Measurements from ENCODE around the gene TACR2.
"Not testable (repeated sequence)": the region's sequence is repeated elsewhere in the genome, so short reads cannot be mapped to it uniquely, and the experiment has no call there.

The TACR2 gene

GRCh38 chr10:69458430-69459100, 41.8 kb upstream of the TACR2 start:
- no peak overlapping the region for H3K4me3 ChIP-seq (ENCODE audit: low read length)
- no peak overlapping the region for H3K9ac ChIP-seq (ENCODE audit: low read depth, low read length)
- no peak overlapping the region for H3K4me2 ChIP-seq (ENCODE audit: low read length)
- H3K36me3 ChIP-seq (ENCODE audit: insufficient read depth, low read length), result no peaks in the 10 kb centered on the region
- H3K4me1 ChIP-seq (ENCODE audit: control insufficient read depth, insufficient read depth, low read length), result peaks cover 16% of the 10 kb centered on the region
- no peaks in the 10 kb centered on the region for H3K9me3 ChIP-seq (replicated peaks; ENCODE audit: low read length)
- H3K27me3 ChIP-seq (ENCODE audit: control insufficient read depth, insufficient read depth, low read length), result no peaks in the 10 kb centered on the region

DNA sequence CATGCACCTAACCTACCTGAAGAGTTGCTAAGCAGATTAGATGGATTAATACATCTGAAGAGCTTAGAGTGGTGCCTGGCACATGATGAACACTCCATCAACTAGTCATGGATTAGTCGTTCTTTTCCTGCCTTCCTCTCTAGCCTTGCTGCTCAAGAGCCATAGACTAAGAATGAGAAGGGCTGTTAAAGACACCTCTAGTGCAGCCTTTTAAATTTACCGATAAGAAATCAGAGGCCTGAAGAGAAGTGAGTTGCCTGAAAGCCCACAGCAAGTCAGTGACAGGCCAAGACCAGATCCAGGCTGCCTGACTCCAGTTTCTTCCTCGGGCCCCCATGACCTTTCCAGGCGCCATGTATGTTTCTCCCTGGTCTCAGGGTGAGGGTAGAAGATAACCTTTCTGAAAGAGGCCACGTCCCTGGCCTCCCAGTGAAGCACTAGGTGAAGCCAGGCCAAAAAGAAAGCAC, 41.1 kb upstream of the TACR2 start:
- H3K36me3 ChIP-seq (ENCODE audit: insufficient read depth, low read length), result no peaks in the 10 kb centered on the region
- H3K4me3 ChIP-seq (ENCODE audit: low read length), result no peak overlapping the region
- no peaks in the 10 kb centered on the region for H3K9me3 ChIP-seq (replicated peaks; ENCODE audit: low read length)
- no peak overlapping the region for H3K4me2 ChIP-seq (ENCODE audit: low read length)
- H3K4me1 ChIP-seq (ENCODE audit: control insufficient read depth, insufficient read depth, low read length), result peaks cover 16% of the 10 kb centered on the region
- no peak overlapping the region for H3K9ac ChIP-seq (ENCODE audit: low read depth, low read length)
- H3K27me3 ChIP-seq (ENCODE audit: control insufficient read depth, insufficient read depth, low read length), result no peaks in the 10 kb centered on the region

- Histone ChIP-seq H3K9me3 (replicated peaks; ENCODE audit: low read length) (no peaks in the 10 kb centered on the region), H3K27me3 (ENCODE audit: control insufficient read depth, insufficient read depth, low read length) (no peaks in the 10 kb centered on the region), H3K9ac (ENCODE audit: low read depth, low read length) (no peak overlapping the region), H3K4me3 (ENCODE audit: low read length) (no peak overlapping the region), H3K4me2 (ENCODE audit: low read length) (no peak overlapping the region), H3K36me3 (ENCODE audit: insufficient read depth, low read length) (no peaks in the 10 kb centered on the region), H3K4me1 (ENCODE audit: control insufficient read depth, insufficient read depth, low read length) (peaks cover 16% of the 10 kb centered on the region)
These were observed 40.4 kb upstream of the TACR2 start for GRCh38 chr10:69456880-69457693.

- peaks cover 21% of the 10 kb centered on the region for H3K4me1 ChIP-seq (ENCODE audit: control insufficient read depth, insufficient read depth, low read length)
- H3K36me3 ChIP-seq (ENCODE audit: insufficient read depth, low read length), result no peaks in the 10 kb centered on the region
- H3K9me3 ChIP-seq (replicated peaks; ENCODE audit: low read length), result no peaks in the 10 kb centered on the region
- H3K9ac ChIP-seq (ENCODE audit: low read depth, low read length), result no peak overlapping the region
- H3K4me2 ChIP-seq (ENCODE audit: low read length), result no peak overlapping the region
- H3K27me3 ChIP-seq (ENCODE audit: control insufficient read depth, insufficient read depth, low read length), result peaks cover 5% of the 10 kb centered on the region
- no peak overlapping the region for H3K4me3 ChIP-seq (ENCODE audit: low read length)
These were observed 38.5 kb upstream of the TACR2 start for GRCh38 chr10:69455006-69455763.

DNA sequence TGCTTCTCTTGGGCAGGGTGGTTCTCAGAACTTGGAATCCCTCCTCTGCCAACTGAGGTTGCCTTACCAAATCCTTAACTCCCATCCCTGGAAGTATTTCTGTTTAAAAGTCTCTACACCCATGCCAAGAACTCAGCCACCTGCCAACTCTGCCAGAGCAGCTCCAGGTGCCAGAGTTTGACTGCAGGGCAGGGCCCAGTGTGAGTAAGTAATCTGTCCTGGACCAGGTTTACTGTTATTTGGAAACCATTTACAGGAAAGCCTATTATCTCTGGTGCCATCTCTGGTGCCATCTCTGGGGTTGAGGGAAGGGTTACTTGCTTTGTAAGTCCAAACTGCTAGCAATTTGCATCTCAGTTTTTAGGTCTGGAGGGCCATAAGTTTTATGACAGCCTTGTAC, 37.1 kb upstream of the TACR2 start:
- Histone ChIP-seq H3K9ac (ENCODE audit: low read depth, low read length) (no peak overlapping the region), H3K4me2 (ENCODE audit: low read length) (no peak overlapping the region), H3K27me3 (ENCODE audit: control insufficient read depth, insufficient read depth, low read length) (peaks cover 5% of the 10 kb centered on the region)

DNA sequence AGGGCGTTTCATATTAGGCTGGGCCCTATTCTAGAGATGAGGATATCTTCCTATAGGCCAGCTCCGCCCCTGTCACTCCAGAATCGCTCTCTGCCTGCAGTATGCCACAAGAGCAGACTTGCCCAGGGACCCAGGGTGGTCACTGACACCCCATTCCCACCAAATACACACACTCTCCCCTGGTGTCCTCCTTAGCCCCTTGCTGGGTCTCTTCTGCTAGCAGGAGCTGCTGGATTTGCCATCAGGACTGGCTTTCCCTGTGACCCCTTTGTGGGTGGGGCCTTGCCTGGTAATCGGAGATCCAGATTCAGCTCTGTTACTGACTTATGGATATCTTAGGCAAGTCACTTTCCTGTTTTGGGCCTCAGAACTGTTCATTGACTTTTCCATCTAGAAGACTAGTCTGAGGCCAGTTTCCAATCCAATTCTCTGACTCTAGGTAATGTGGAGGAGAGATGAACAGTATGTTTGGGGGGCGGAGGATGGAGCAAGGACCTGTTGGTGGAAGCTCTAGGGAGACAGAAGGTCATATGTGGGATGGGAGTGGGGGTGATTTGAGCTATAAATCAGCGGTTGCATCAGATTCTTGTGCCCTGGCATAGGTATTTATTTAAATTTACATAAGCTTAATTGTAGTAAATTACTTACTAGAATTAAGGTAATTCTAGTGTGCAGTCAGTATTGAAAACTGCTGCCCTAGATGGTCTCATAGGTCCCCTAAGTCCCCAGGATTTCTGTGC, 36.1 kb upstream of the TACR2 start:
- H3K9ac ChIP-seq (ENCODE audit: low read depth, low read length), result no peak overlapping the region

More for the DNA sequence above, 37.1 kb upstream of the TACR2 start:
- Histone ChIP-seq H3K4me3 (ENCODE audit: low read length) (no peak overlapping the region), H3K36me3 (ENCODE audit: insufficient read depth, low read length) (no peaks in the 10 kb centered on the region), H3K4me1 (ENCODE audit: control insufficient read depth, insufficient read depth, low read length) (peaks cover 30% of the 10 kb centered on the region), H3K9me3 (replicated peaks; ENCODE audit: low read length) (no peaks in the 10 kb centered on the region)

GRCh38 chr10:69451784-69452251, 35.1 kb upstream of the TACR2 start:
- H3K36me3 ChIP-seq (ENCODE audit: insufficient read depth, low read length), result no peaks in the 10 kb centered on the region
- H3K4me1 ChIP-seq (ENCODE audit: control insufficient read depth, insufficient read depth, low read length), result peaks cover 28% of the 10 kb centered on the region
- peak overlapping the region; percentile 37 for H3K9ac ChIP-seq (ENCODE audit: low read depth, low read length)
- peak overlapping the region; percentile 98 for H3K4me2 ChIP-seq (ENCODE audit: low read length)
- peaks cover 5% of the 10 kb centered on the region for H3K27me3 ChIP-seq (ENCODE audit: control insufficient read depth, insufficient read depth, low read length)
- peak overlapping the region; percentile 75 for H3K4me3 ChIP-seq (ENCODE audit: low read length)
- no peaks in the 10 kb centered on the region for H3K9me3 ChIP-seq (replicated peaks; ENCODE audit: low read length)

More for the DNA sequence above, 36.1 kb upstream of the TACR2 start:
- Histone ChIP-seq H3K27me3 (ENCODE audit: control insufficient read depth, insufficient read depth, low read length) (peaks cover 5% of the 10 kb centered on the region), H3K4me2 (ENCODE audit: low read length) (no peak overlapping the region), H3K36me3 (ENCODE audit: insufficient read depth, low read length) (no peaks in the 10 kb centered on the region), H3K4me3 (ENCODE audit: low read length) (no peak overlapping the region), H3K4me1 (ENCODE audit: control insufficient read depth, insufficient read depth, low read length) (peaks cover 23% of the 10 kb centered on the region), H3K9me3 (replicated peaks; ENCODE audit: low read length) (no peaks in the 10 kb centered on the region)

DNA sequence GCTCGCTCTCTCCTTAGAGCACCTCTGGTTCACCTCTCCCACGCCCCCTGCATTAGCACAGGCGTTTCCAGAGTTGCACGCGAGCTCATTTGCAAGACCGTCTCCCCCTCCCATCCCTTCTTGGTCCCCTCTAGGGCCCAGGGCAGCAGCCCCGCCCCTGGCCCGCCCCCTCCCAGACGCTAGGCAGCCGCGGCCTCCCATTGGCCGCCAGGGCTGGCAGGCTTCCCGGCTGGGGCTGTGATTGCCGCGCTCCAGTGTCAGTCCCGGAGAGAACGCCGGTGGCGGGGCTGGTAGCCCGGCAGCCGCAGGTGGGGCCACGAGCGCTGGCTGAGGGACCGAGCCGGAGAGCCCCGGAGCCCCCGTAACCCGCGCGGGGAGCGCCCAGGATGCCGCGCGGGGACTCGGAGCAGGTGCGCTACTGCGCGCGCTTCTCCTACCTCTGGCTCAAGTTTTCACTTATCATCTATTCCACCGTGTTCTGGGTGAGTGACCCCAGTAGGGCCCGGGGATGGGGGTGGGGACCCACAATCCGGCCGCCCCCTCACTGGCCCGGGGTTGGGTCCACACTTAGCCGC, 34.6 kb upstream of the TACR2 start, which contains the start of gene TSPAN15:
TSS of gene TSPAN15 (plus strand) at position 257 of the 575 bp plus-strand sequence. CDS start at position 387, 130 bp downstream.
- H3K4me1 ChIP-seq (ENCODE audit: control insufficient read depth, insufficient read depth, low read length), result peaks cover 28% of the 10 kb centered on the region
- H3K27me3 ChIP-seq (ENCODE audit: control insufficient read depth, insufficient read depth, low read length), result peaks cover 5% of the 10 kb centered on the region
- peak within 1 kb of the TSS; percentile 75 for H3K4me3 ChIP-seq (ENCODE audit: low read length)
- peak within 1 kb of the TSS; percentile 98 for H3K4me2 ChIP-seq (ENCODE audit: low read length)
- no peaks in the 10 kb centered on the region for H3K9me3 ChIP-seq (replicated peaks; ENCODE audit: low read length)
- peak within 1 kb of the TSS; percentile 37 for H3K9ac ChIP-seq (ENCODE audit: low read depth, low read length)
- no peaks in the 10 kb centered on the region for H3K36me3 ChIP-seq (ENCODE audit: insufficient read depth, low read length)

DNA sequence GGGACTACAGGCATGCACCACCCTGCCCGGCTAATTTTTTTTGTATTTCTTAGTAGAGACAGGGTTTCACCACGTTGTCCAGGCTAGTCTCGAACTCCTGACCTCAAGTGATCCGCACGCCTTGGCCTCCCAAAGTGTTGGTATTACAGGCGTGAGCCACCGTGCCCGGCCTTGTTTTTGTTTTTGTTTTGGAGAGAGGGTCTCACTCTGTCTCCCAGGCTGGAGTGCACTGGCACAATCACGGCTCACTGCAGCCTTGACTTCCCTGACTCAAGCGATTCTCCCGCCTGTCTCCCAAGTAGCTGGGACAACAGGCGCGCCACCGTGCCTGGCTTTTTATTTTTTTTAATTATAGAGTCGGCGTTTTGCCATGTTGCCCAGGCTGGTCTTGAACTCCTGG, 33.7 kb upstream of the TACR2 start:
- H3K4me3 ChIP-seq (ENCODE audit: low read length); H3K9ac ChIP-seq (ENCODE audit: low read depth, low read length); H3K27me3 ChIP-seq (ENCODE audit: control insufficient read depth, insufficient read depth, low read length); H3K9me3 ChIP-seq (replicated peaks; ENCODE audit: low read length); H3K4me2 ChIP-seq (ENCODE audit: low read length); H3K36me3 ChIP-seq (ENCODE audit: insufficient read depth, low read length): not testable (repeated sequence)
- H3K4me1 ChIP-seq (ENCODE audit: control insufficient read depth, insufficient read depth, low read length), result peaks cover 37% of the 10 kb centered on the region

- no peaks in the 10 kb centered on the region for H3K9me3 ChIP-seq (replicated peaks; ENCODE audit: low read length)
- peaks cover 5% of the 10 kb centered on the region for H3K27me3 ChIP-seq (ENCODE audit: control insufficient read depth, insufficient read depth, low read length)
- H3K4me2 ChIP-seq (ENCODE audit: low read length), result no peak overlapping the region
- H3K4me1 ChIP-seq (ENCODE audit: control insufficient read depth, insufficient read depth, low read length), result peaks cover 42% of the 10 kb centered on the region
- no peaks in the 10 kb centered on the region for H3K36me3 ChIP-seq (ENCODE audit: insufficient read depth, low read length)
- H3K4me3 ChIP-seq (ENCODE audit: low read length), result no peak overlapping the region
- no peak overlapping the region for H3K9ac ChIP-seq (ENCODE audit: low read depth, low read length)
These were observed 33.1 kb upstream of the TACR2 start for GRCh38 chr10:69449841-69450240.

Measured in skeletal muscle satellite cell (primary cell).